Measurements from ENCODE around the gene IFNL3.

DNA sequence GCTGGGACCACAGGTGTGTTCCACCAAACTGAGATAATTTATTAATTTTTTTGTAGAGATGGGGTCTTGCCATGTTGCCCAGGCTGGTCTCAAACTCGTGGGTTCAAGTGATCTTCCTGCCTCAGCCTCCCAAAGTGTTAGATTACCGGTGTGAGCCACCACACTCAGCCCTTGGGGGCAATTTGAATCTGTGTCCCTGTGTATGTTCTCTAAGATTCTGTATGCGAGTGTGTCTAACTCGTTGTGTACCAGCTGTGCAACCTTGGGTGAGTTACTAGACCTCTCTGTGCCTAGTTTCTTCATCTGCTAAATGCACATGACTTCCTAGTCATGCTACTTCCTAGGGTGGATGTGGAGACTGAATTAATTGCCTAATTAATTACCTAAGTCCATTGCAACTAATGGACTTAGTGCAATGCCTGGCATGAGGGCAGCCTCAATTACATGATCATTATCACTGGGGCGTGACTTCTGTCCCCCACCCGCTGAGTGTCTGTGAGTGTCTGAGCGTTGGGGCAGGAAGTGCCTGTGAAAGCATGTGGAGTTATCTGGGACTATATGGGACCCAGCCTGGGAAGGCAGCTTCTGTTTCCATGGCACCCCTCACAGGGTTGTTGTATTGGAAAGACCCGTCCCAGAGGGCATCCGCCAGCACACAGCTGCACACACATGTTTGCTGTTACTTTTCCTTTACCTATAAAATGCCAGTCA, 49.8 kb downstream of the IFNL3 start:
- TF ChIP-seq POLR2AphosphoS5 (IDR thresholded peaks at IDR 0.05) (no peak), EP300 (IDR thresholded peaks at IDR 0.05) (no peak)
- TF ChIP-seq, protein P1, sequence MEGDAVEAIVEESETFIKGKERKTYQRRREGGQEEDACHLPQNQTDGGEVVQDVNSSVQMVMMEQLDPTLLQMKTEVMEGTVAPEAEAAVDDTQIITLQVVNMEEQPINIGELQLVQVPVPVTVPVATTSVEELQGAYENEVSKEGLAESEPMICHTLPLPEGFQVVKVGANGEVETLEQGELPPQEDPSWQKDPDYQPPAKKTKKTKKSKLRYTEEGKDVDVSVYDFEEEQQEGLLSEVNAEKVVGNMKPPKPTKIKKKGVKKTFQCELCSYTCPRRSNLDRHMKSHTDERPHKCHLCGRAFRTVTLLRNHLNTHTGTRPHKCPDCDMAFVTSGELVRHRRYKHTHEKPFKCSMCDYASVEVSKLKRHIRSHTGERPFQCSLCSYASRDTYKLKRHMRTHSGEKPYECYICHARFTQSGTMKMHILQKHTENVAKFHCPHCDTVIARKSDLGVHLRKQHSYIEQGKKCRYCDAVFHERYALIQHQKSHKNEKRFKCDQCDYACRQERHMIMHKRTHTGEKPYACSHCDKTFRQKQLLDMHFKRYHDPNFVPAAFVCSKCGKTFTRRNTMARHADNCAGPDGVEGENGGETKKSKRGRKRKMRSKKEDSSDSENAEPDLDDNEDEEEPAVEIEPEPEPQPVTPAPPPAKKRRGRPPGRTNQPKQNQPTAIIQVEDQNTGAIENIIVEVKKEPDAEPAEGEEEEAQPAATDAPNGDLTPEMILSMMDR (IDR thresholded peaks at IDR 0.05): no peak

All from sigmoid colon (tissue), 4 donors.